Muscle layer of colon (tissue), 2 donors: ENCODE results near the gene IRF8.
"Not testable (repeated sequence)": the region's sequence is repeated elsewhere in the genome, so short reads cannot be mapped to it uniquely, and the experiment has no call there.

Experiments used
- H3K27ac ChIP-seq: one replicate; pipeline ENCODE4 v1.7.0; 2013; ENCODE audit warnings: low read depth, mild to moderate bottlenecking, low read length, moderate library complexity
- H3K27me3 ChIP-seq, 2 donors: one replicate each; pipeline ENCODE4 v1.7.0; 2013; ENCODE audit warnings: low read length in 2 of 2, mild to moderate bottlenecking in 2 of 2; ENCODE audit not compliant: insufficient read depth in 2 of 2, control insufficient read depth in 1 of 2
- H3K36me3 ChIP-seq: one replicate; pipeline ENCODE4 v1.7.0; 2013; ENCODE audit warnings: mild to moderate bottlenecking, low read length; ENCODE audit not compliant: insufficient read depth
- H3K4me1 ChIP-seq: one replicate; pipeline ENCODE4 v1.7.0; 2013; ENCODE audit warnings: mild to moderate bottlenecking, low read length; ENCODE audit not compliant: insufficient read depth
- H3K4me3 ChIP-seq, 2 donors: one replicate each; pipeline ENCODE4 v1.7.0; 2013; ENCODE audit warnings: low read length in 2 of 2, low read depth in 1 of 2, mild to moderate bottlenecking in 1 of 2, moderate library complexity in 1 of 2
- H3K9ac ChIP-seq: one replicate; pipeline ENCODE4 v1.7.0; 2013; ENCODE audit warnings: low read length
- H3K9me3 ChIP-seq: one replicate; pipeline ENCODE4 v1.7.0; 2013; ENCODE audit warnings: mild to moderate bottlenecking, low read length
- donor health status: abdominal sarcoma.
- donor health status: Adenocarcinoma of cecum.

Gene IRF8

DNA sequence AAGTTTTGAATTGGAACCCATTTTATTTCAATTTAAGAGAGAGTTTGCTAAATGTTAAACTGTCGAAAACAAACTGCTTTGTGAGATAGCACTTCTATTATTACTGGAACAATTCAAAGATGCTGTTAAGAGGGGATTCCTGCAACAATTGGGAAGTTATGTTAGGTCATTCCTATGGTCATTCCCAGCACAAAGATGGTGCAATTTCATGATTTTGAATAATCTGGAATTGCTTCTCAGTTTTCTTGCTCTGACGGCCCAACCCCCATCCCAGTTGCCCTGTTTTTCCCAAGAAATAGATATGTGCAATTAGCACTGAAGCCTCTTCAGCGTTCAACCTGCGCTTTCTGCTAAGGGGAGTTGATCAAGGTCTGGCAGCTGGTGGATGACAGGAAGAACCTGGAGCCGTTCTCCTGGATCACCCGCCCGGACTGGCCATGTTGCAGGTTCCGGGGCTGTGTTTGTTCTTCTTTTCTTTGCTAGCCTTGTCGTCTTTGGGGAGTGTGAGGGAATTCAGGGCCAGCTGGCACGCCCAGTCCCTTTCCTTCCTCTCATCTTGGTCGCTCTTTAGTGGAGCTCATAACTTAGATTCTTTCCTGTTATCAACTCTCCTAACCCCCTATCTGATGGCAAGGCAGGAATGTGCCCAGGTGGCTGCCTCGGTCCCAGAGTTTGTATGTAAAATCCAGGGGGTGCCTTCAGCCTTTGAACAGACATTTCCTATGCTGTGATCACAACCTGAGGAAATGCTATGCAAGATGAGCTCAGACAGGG is 29.0 kb upstream of the IRF8 start:
- Histone ChIP-seq H3K36me3 (no peaks in the 10 kb centered on the region), H3K27ac (no peak overlapping the region), H3K9me3 (no peaks in the 10 kb centered on the region), H3K9ac (no peak overlapping the region), H3K4me3 (peak overlapping the region in 1 of 2 donors; percentile 20), H3K27me3 (no peaks in the 10 kb centered on the region), H3K4me1 (no peaks in the 10 kb centered on the region)

DNA sequence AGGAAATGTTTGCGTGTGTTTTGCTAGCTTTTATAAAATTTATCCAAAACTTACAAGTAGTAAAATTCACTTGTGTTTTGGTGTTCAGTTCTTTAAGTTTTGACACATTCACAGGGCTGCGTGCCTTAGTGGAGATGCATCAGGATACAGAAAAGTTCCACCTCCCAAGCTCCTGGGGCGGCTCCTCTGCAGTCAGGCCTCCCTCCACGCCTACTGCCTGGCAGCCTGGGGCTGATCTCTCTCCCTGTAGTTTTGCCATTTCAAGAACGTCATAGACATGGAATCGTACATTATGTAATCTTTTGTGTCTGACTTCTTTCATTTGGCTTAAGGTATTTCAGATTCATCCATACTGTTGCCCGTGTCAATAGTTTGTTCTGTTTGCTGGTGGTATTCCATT is 27.2 kb upstream of the IRF8 start:
- Histone ChIP-seq H3K27ac (no peak overlapping the region), H3K27me3 (no peaks in the 10 kb centered on the region), H3K4me3 (no peak overlapping the region), H3K9me3 (no peaks in the 10 kb centered on the region), H3K4me1 (no peaks in the 10 kb centered on the region), H3K9ac (no peak overlapping the region), H3K36me3 (no peaks in the 10 kb centered on the region)

DNA sequence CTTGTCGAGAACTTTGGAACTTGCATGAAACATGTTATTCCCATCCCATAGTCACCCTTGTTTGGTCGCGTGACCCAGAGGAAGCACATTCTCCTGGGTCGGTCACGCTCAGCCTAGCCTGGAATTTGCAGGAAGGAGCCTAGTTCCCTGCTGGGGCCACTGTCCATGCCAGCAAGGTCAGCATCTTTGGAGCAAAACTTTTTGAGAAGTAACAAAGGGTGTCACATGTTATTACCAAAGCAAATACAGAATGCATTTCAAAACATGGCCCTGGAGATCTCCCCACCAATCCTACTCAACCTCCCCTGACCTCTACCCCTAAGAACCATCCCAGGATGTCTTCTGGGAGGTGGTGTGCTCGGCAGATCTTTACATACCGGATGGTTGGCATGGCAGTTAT is 26.2 kb upstream of the IRF8 start:
- no peak overlapping the region for H3K4me3 ChIP-seq
- no peaks in the 10 kb centered on the region for H3K27me3 ChIP-seq
- H3K36me3 ChIP-seq, result no peaks in the 10 kb centered on the region
- no peak overlapping the region for H3K9ac ChIP-seq
- H3K9me3 ChIP-seq, result no peaks in the 10 kb centered on the region
- H3K27ac ChIP-seq, result no peak overlapping the region
- no peaks in the 10 kb centered on the region for H3K4me1 ChIP-seq

DNA sequence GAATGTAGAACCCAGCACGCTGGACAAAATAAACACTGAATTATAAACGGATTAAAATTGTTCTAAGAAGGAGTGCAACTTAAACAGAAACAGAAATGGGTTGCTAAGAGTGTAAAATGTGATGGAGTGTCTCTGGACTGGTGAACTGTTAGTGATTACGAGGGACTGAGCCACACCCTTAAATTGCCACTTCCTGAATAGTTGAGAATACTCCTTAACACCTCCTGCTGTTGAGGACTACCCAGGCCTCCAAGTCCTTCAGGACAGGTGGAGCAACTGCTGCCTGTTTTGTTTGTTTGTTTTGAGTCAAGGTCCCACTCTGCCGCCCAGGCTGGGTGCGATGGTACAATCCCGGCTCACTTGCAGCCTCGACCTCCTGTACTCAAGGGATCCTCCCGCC is 25.8 kb upstream of the IRF8 start:
- Histone ChIP-seq H3K36me3 (no peaks in the 10 kb centered on the region), H3K4me1 (no peaks in the 10 kb centered on the region), H3K27me3 (no peaks in the 10 kb centered on the region), H3K9ac (no peak overlapping the region), H3K27ac (no peak overlapping the region), H3K9me3 (no peaks in the 10 kb centered on the region), H3K4me3 (no peak overlapping the region)

DNA sequence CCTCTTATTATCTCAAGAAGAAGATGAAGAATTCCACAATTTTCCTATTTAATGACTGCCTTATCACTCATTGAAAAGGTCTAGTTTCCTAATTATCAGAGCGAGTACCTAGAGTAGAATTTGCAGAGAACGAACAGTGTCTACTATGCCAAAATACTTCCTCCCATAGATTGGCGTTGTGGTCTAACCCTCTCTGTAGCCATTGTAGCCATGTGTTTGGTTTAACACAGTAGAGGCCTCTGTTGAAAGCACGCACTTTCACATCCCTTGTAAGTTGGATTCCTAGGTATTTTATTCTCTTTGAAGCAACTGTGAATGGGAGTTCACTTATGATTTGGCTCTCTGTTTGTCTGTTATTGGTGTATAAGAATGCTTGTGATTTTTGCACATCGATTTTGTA is 24.9 kb upstream of the IRF8 start:
- not testable (repeated sequence) for H3K9ac ChIP-seq, H3K36me3 ChIP-seq, H3K27me3 ChIP-seq, H3K27ac ChIP-seq, H3K9me3 ChIP-seq, H3K4me3 ChIP-seq, H3K4me1 ChIP-seq

DNA sequence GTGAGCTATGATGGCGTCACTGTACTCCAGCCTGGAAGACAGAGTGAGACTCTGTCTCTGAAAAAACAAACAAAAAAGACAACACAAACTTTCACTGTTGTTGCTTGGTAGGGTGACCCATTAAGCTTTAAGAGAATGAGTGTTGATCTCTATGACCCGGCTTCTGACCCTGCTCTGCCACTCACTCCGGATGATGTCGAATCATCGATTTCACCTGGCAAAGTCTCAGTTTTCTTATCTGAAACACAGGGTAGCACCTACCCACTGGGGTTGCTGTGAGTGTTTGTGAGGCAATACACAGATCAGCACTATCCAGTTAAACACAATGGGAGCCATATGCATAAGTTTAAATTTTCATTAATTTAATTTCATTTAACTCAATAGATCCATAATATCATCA is 20.6 kb upstream of the IRF8 start:
- no peaks in the 10 kb centered on the region for H3K27me3 ChIP-seq
- no peaks in the 10 kb centered on the region for H3K4me1 ChIP-seq
- no peak overlapping the region for H3K4me3 ChIP-seq
- no peaks in the 10 kb centered on the region for H3K9me3 ChIP-seq
- no peak overlapping the region for H3K9ac ChIP-seq
- no peaks in the 10 kb centered on the region for H3K36me3 ChIP-seq
- no peak overlapping the region for H3K27ac ChIP-seq

DNA sequence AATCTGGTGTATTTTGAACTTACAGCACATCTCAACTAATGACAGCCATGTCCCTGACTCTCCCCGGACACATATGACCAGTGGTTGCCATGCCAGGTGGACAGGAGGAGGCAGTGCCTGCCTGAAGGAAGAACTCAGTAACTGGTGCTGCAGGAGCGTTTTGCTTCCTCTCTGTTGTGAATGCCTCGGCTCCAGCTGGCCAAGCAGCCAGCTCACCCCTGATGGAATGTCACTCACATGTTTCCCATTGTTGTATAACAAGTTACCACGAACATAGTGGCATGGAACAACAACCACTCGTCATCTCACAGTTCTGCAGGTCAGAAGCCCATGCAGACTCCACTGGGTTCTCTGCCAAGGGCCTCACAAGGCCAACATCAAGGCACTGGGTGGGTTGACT is 20.1 kb upstream of the IRF8 start:
- H3K27me3 ChIP-seq, result no peaks in the 10 kb centered on the region
- H3K4me3 ChIP-seq, result no peak overlapping the region
- H3K9ac ChIP-seq, result no peak overlapping the region
- no peaks in the 10 kb centered on the region for H3K4me1 ChIP-seq
- H3K27ac ChIP-seq, result no peak overlapping the region
- no peaks in the 10 kb centered on the region for H3K9me3 ChIP-seq
- H3K36me3 ChIP-seq, result no peaks in the 10 kb centered on the region

DNA sequence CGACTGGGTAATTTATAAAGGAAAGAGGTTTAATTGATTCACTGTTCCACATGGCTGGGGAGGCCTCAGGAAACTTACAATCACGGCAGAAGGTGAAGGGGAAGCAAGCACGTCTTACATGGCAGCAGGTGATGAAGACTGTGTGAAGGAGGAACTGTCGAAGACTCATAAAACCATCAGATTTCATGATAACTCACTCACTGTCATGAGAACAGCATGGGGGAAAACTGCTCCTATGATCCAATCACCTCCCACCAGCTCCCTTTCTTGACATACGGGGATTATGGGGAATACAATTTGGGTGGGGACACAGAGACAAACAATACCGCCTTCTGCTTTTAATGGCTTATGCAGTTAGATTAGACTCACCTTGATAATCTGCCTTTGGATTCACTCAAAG is 19.4 kb upstream of the IRF8 start:
- Histone ChIP-seq H3K9ac (no peak overlapping the region), H3K36me3 (no peaks in the 10 kb centered on the region), H3K27me3 (no peaks in the 10 kb centered on the region), H3K9me3 (no peaks in the 10 kb centered on the region), H3K27ac (no peak overlapping the region), H3K4me1 (no peaks in the 10 kb centered on the region), H3K4me3 (no peak overlapping the region)

DNA sequence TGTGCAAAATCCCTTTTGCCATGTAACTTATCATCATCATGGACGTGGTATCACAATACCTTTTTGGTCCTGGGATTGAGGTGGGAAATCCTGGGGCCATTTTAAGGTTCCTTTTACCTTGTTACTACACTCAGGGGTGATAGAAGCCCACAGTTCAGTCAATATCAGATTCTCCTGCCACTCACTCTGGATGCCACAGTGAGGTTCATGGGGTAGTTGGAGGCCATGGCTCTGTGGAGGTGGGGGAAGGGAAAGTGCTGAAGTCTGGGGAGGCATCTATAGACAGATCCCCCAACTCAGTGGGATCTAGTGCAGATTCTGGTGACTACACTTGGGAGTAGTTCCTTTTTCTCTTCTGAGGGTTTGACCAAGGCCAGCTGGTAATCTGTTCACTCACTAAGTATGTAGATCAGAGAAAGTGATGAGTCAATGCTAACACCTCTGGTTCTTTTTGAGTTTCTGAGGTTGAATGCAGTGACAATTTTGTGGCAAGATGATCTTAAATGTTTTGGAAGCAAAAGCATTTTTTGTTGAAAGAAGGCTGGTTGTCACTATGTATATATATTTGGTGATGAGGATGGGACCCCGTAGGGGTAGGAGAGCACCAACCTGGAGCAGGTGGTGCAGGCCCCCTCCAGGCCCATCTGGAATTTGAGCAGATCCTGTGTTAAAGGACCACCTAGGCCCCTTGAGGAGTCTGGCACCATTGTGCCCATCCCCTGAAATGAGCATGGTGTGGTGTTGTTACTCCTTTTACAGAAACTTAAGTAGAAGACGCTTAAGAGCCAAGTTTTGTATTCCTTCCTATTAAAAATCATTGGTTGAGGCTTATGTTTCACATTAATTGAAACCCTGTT is 18.8 kb upstream of the IRF8 start:
- Histone ChIP-seq H3K9ac (no peak overlapping the region), H3K4me1 (no peaks in the 10 kb centered on the region), H3K9me3 (no peaks in the 10 kb centered on the region), H3K4me3 (no peak overlapping the region), H3K27ac (no peak overlapping the region), H3K36me3 (no peaks in the 10 kb centered on the region), H3K27me3 (no peaks in the 10 kb centered on the region)

DNA sequence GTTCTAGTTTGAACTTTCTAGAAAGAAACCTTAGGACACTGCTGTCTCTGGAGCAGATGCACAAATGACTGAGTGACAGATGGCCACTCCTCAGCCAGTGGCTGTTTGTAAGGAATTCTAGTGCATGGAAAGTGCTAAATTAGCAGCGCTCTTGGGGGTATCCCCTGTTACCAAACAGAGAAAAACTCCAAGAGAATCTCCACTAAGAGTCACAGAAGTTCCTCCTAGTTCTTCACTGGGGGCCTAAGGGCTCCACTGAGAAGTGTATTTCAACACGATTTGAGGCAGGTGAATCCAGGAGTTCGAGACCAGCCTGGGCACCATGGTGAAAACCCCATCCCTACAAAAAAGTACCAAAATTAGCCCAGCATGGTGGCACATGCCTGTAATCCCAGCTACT is 18.1 kb upstream of the IRF8 start:
- H3K27ac ChIP-seq, result no peak overlapping the region
- H3K4me1 ChIP-seq, result no peaks in the 10 kb centered on the region
- no peaks in the 10 kb centered on the region for H3K9me3 ChIP-seq
- H3K4me3 ChIP-seq, result no peak overlapping the region
- H3K27me3 ChIP-seq, result peaks cover 0 to under 1% of the 10 kb centered on the region in 2 donors
- no peaks in the 10 kb centered on the region for H3K36me3 ChIP-seq
- H3K9ac ChIP-seq, result no peak overlapping the region

DNA sequence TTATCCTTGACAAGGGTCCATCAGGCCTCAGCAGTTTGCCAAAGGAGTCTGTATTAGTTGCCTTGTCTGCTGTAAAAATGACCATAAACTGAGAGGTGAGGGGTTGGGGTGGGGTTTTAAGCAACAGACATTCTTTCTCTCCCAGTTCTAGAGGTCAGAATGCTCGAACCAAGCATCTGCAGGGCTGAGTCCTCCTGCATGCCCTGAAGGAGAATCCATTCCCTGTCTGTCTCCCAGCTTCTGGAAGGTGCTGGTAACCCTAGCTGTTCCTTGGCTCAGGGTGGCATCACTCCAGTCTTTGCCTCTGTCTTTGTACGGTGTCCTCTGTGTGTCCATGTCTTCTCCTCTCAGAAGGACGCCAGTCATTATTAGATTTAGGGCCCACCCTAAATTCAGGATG is 17.5 kb upstream of the IRF8 start:
- H3K9me3 ChIP-seq, result no peaks in the 10 kb centered on the region
- no peaks in the 10 kb centered on the region for H3K36me3 ChIP-seq
- H3K4me3 ChIP-seq, result no peak overlapping the region
- no peaks in the 10 kb centered on the region for H3K4me1 ChIP-seq
- H3K27me3 ChIP-seq, result peaks cover 0 to 5% of the 10 kb centered on the region in 2 donors
- H3K27ac ChIP-seq, result no peak overlapping the region
- H3K9ac ChIP-seq, result no peak overlapping the region
